ENCODE results near the gene ETV1.

DNA sequence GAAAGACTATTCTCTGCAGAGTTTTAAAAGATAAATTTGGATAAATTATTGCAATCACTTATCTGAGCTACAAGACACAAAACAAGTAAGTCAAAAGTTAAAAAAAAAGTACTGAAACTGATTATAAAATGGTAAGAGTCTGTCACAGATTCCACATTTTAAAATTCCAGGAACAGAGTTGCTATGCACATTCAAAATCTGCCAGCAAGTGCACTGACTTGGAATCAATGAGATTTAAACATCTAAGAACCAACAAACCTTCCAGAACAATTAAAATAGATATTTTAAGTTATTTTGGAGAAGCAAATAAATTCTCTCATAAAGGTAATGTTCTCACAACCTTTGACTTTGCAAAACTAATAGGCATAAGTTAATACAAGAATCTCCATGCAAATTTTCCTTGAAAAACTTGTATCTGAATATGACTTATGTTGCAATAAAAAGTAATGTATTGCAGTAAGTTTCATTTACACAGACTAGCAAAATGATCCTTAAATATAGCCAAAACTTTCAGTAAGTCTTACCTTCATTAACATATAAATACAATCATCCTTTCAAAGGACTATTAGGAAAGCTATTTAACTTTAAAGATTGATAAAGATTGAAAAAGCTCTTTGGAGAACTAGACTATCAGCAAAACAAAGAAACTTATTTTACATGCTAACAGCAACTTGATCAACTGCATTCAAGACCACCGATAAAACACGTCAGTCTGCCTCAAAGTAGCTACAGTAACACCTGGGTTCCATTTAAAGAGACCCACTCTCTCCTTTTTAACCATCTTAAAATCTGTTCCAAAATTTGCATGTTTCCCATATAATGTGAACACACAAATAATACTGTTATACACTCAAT is 4.4 kb downstream of the ETV1 start:
- TF ChIP-seq, protein P1, sequence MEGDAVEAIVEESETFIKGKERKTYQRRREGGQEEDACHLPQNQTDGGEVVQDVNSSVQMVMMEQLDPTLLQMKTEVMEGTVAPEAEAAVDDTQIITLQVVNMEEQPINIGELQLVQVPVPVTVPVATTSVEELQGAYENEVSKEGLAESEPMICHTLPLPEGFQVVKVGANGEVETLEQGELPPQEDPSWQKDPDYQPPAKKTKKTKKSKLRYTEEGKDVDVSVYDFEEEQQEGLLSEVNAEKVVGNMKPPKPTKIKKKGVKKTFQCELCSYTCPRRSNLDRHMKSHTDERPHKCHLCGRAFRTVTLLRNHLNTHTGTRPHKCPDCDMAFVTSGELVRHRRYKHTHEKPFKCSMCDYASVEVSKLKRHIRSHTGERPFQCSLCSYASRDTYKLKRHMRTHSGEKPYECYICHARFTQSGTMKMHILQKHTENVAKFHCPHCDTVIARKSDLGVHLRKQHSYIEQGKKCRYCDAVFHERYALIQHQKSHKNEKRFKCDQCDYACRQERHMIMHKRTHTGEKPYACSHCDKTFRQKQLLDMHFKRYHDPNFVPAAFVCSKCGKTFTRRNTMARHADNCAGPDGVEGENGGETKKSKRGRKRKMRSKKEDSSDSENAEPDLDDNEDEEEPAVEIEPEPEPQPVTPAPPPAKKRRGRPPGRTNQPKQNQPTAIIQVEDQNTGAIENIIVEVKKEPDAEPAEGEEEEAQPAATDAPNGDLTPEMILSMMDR (IDR thresholded peaks at IDR 0.05): no peak
- TF ChIP-seq POLR2A (IDR thresholded peaks at IDR 0.05): no peak
- no peak for TF ChIP-seq EP300 (IDR thresholded peaks at IDR 0.05)
